Fibroblast of peridontal ligament (primary cell): ENCODE data around the gene AMBRA1.

ENCODE experiments used
- DNase-seq: peaks from one replicate; pipeline ENCODE4 v3.0.0-alpha.2; 2010; ENCODE audit errors: extremely low read depth

The AMBRA1 gene

GRCh38 chr11:46397526-46397925 is 196.3 kb downstream of the AMBRA1 start:
- DNase-seq: no peak

GRCh38 chr11:46393759-46394158 is 200.1 kb downstream of the AMBRA1 start:
- DNase-seq: no peak

- DNase-seq: no peak
These were observed 200.6 kb downstream of the AMBRA1 start for GRCh38 chr11:46393231-46393616.

- DNase-seq: peak; percentile 70
These were observed 201.2 kb downstream of the AMBRA1 start for GRCh38 chr11:46392421-46393230.

GRCh38 chr11:46391578-46392420 is 202.0 kb downstream of the AMBRA1 start, which contains the start of gene CHRM4:
Gene CHRM4 (minus strand): TSS chr11:46391776. CDS start chr11:46386557, 5,219 bp downstream.
- no peak for DNase-seq

GRCh38 chr11:46391186-46391577 is 202.6 kb downstream of the AMBRA1 start:
- DNase-seq: no peak

GRCh38 chr11:46390331-46391171 is 203.3 kb downstream of the AMBRA1 start:
- no peak for DNase-seq

GRCh38 chr11:46389450-46390330 is 204.1 kb downstream of the AMBRA1 start:
- peak; percentile 38 for DNase-seq

GRCh38 chr11:46388619-46389449 is 205.0 kb downstream of the AMBRA1 start:
- no peak for DNase-seq

- no peak for DNase-seq
These were observed 205.8 kb downstream of the AMBRA1 start for GRCh38 chr11:46387919-46388618.

- no peak for DNase-seq
These were observed 206.4 kb downstream of the AMBRA1 start for GRCh38 chr11:46387456-46387855.

- no peak for DNase-seq
These were observed 207.1 kb downstream of the AMBRA1 start for GRCh38 chr11:46386674-46387073.

- no peak for DNase-seq
These were observed 207.7 kb downstream of the AMBRA1 start for GRCh38 chr11:46386005-46386578.

- no peak for DNase-seq
These were observed 208.4 kb downstream of the AMBRA1 start for GRCh38 chr11:46385169-46386004.

- DNase-seq: no peak
These were observed 209.7 kb downstream of the AMBRA1 start for GRCh38 chr11:46383974-46384701.

- no peak for DNase-seq
These were observed 210.4 kb downstream of the AMBRA1 start for GRCh38 chr11:46383404-46383758.

- peak; percentile 49 for DNase-seq
These were observed 211.0 kb downstream of the AMBRA1 start for GRCh38 chr11:46382646-46383403.
